NCI-H82 (cell line): ENCODE data around the gene TTC33.
"Not testable (repeated sequence)": the region's sequence is repeated elsewhere in the genome, so short reads cannot be mapped to it uniquely, and the experiment has no call there.

Source experiments
- DNase-seq: peaks from one replicate; lab custom pipeline; 2025; lab: John Stamatoyannopoulos, UW

TTC33 gene

GRCh38 chr5:40653221-40654022 lies 102.3 kb downstream of the TTC33 start:
- DNase-seq, result no peak

GRCh38 chr5:40652441-40653220 lies 103.1 kb downstream of the TTC33 start:
- no peak for DNase-seq

- DNase-seq, result no peak
These were observed 104.6 kb downstream of the TTC33 start for GRCh38 chr5:40651201-40651600.

- no peak for DNase-seq
These were observed 106.2 kb downstream of the TTC33 start for GRCh38 chr5:40649463-40650030.

- no peak for DNase-seq
These were observed 107.6 kb downstream of the TTC33 start for GRCh38 chr5:40648150-40648549.

GRCh38 chr5:40646266-40646665 lies 109.5 kb downstream of the TTC33 start:
- no peak for DNase-seq

- not testable (repeated sequence) for DNase-seq
These were observed 116.2 kb downstream of the TTC33 start for GRCh38 chr5:40639531-40639930.

GRCh38 chr5:40634593-40634992 lies 121.2 kb downstream of the TTC33 start:
- DNase-seq, result no peak

GRCh38 chr5:40634154-40634553 lies 121.6 kb downstream of the TTC33 start:
- DNase-seq, result no peak

GRCh38 chr5:40631236-40631635 lies 124.5 kb downstream of the TTC33 start:
- no peak for DNase-seq

GRCh38 chr5:40630126-40630525 lies 125.6 kb downstream of the TTC33 start:
- no peak for DNase-seq

- no peak for DNase-seq
These were observed 127.4 kb downstream of the TTC33 start for GRCh38 chr5:40628407-40628806.

GRCh38 chr5:40627706-40628105 lies 128.1 kb downstream of the TTC33 start:
- DNase-seq, result no peak

- no peak for DNase-seq
These were observed 129.0 kb downstream of the TTC33 start for GRCh38 chr5:40626801-40627200.

- DNase-seq, result no peak
These were observed 132.0 kb downstream of the TTC33 start for GRCh38 chr5:40623480-40624420.

GRCh38 chr5:40622463-40623252 lies 133.1 kb downstream of the TTC33 start:
- no peak for DNase-seq

- DNase-seq, result no peak
These were observed 136.3 kb downstream of the TTC33 start for GRCh38 chr5:40619421-40619820.

GRCh38 chr5:40618926-40619325 lies 136.8 kb downstream of the TTC33 start:
- no peak for DNase-seq

- no peak for DNase-seq
These were observed 139.0 kb downstream of the TTC33 start for GRCh38 chr5:40616781-40617180.

- no peak for DNase-seq
These were observed 140.1 kb downstream of the TTC33 start for GRCh38 chr5:40615586-40616170.
